Ovary (tissue), 3 donors: ENCODE results near the gene CRYGN.

Source experiments
- EP300 ChIP-seq: sonication (generic); formaldehyde crosslinking; IDR thresholded peaks from one replicate; pipeline ENCODE4 v1.6.1; 2017; ENCODE audit warnings: antibody characterized with exemption
- POLR2A ChIP-seq: fragments of 450-650 bp; IDR thresholded peaks from one replicate; pipeline ENCODE4 v1.6.1; 2017; ENCODE audit warnings: antibody characterized with exemption, mild to moderate bottlenecking, moderate library complexity
- TF ChIP-seq, protein P1 (sequence below), 3 donors: fragments of 450-650 bp in 2 of 3; fragments of 200-600 bp in 1 of 3; IDR thresholded peaks; one replicate each; pipeline versions ENCODE4 v1.5.1 to v1.8.0; 2016 to 2022; ENCODE audit warnings: antibody characterized with exemption in 3 of 3, mild to moderate bottlenecking in 1 of 3
- donor health status: DM: no; HTN: no; CAD: no.

GRCh38 chr7:151469281-151469680, 29.3 kb upstream of the CRYGN start:
- TF ChIP-seq, protein P1, sequence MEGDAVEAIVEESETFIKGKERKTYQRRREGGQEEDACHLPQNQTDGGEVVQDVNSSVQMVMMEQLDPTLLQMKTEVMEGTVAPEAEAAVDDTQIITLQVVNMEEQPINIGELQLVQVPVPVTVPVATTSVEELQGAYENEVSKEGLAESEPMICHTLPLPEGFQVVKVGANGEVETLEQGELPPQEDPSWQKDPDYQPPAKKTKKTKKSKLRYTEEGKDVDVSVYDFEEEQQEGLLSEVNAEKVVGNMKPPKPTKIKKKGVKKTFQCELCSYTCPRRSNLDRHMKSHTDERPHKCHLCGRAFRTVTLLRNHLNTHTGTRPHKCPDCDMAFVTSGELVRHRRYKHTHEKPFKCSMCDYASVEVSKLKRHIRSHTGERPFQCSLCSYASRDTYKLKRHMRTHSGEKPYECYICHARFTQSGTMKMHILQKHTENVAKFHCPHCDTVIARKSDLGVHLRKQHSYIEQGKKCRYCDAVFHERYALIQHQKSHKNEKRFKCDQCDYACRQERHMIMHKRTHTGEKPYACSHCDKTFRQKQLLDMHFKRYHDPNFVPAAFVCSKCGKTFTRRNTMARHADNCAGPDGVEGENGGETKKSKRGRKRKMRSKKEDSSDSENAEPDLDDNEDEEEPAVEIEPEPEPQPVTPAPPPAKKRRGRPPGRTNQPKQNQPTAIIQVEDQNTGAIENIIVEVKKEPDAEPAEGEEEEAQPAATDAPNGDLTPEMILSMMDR (IDR thresholded peaks at IDR 0.05), result no peak
- no peak for TF ChIP-seq EP300
- no peak for TF ChIP-seq POLR2A
